ENCODE data around the gene MPPED1. TPM values are rescaled to one million over a fixed set of nuclear protein-coding genes. Genes with fewer than 3 reads are reported as not detected.

MPPED1 gene
- total RNA-seq, 1 experiment from 2014 or later = 0.28 TPM

GRCh38 chr22:43428521-43428920, 16.7 kb downstream of the MPPED1 start:
- H3K18ac ChIP-seq (ENCODE audit: insufficient read length, low read depth, low read length) = no peak overlapping the region
- no peaks in the 10 kb centered on the region; the same call in 1 of the 2 replicates for H3K27me3 ChIP-seq (ENCODE audit: insufficient read depth, low read length)
- H3K4me2 ChIP-seq (ENCODE audit: insufficient read depth, insufficient read length, low read length) = no peak overlapping the region
- no peaks in the 10 kb centered on the region for H3K9me3 ChIP-seq (ENCODE audit: control insufficient read depth, low read depth, low read length)
- no peak overlapping the region for H2BK120ac ChIP-seq (ENCODE audit: low read depth, low read length, poor library complexity, severe bottlenecking)
- H2BK20ac ChIP-seq (ENCODE audit: low read depth, low read length, poor library complexity, severe bottlenecking) = no peak overlapping the region
- H3K23ac ChIP-seq (ENCODE audit: insufficient read length, low read depth, low read length) = no peak overlapping the region
- H4K20me1 ChIP-seq (ENCODE audit: control insufficient read depth, insufficient read depth, insufficient read length) = no peaks in the 10 kb centered on the region
- Mint-ChIP-seq H3K4me1 (peaks cover 0 to 33% of the 10 kb centered on the region in 2 experiments; a peak in 2 of 4 replicates), H3K4me3 (no peak overlapping the region), H3K36me3 (ENCODE audit: insufficient read depth in 1 of 3, low read depth in 3 of 3) (no peaks in the 10 kb centered on the region), H3K9me3 (no peaks in the 10 kb centered on the region), H3K27me3 (ENCODE audit: low read depth) (peaks cover 31% of the 10 kb centered on the region), H3K27ac (no peak overlapping the region)
- H2BK12ac ChIP-seq (ENCODE audit: insufficient read length, low read depth, low read length) = no peak overlapping the region
- H3K9ac ChIP-seq (ENCODE audit: extremely low read depth, insufficient read length, low read length) = no peak overlapping the region
- no CpG with 5 or more reads among the region's 9 CpGs for WGBS (ENCODE audit: extremely low coverage, insufficient read length, low lambda C conversion rate)
- no peak overlapping the region for H4K91ac ChIP-seq (ENCODE audit: insufficient read length, low read depth, low read length)
- no peak overlapping the region for H2AK5ac ChIP-seq (ENCODE audit: insufficient read length, low read length)
- H2BK15ac ChIP-seq (ENCODE audit: low read depth, low read length) = no peak overlapping the region
- no peak overlapping the region for H4K5ac ChIP-seq (ENCODE audit: insufficient read length, low read depth, low read length)
- no peak for DNase-seq
- H3K4ac ChIP-seq (ENCODE audit: low read depth, low read length) = no peak overlapping the region
- no peaks in the 10 kb centered on the region for H3K79me1 ChIP-seq (ENCODE audit: insufficient read depth, low read depth, low read length, poor library complexity, severe bottlenecking)
- H2AFZ ChIP-seq (ENCODE audit: low read length) = no peak overlapping the region
- no peaks in the 10 kb centered on the region for H3K4me1 ChIP-seq (ENCODE audit: insufficient read depth, low read length)
- no peak overlapping the region; the same call in 1 of the 2 replicates for H3K14ac ChIP-seq (ENCODE audit: insufficient read depth, low read length)
- no peak overlapping the region for H3T11ph ChIP-seq (ENCODE audit: low read length)
- H4K8ac ChIP-seq (replicated peaks; ENCODE audit: insufficient read length, low read depth, low read length) = no peak overlapping the region
- no peak overlapping the region for H3K27ac ChIP-seq (ENCODE audit: insufficient read length, low read depth, low read length)
- no peaks in the 10 kb centered on the region for H3K23me2 ChIP-seq (ENCODE audit: insufficient read length, low read depth, low read length, poor library complexity, severe bottlenecking)
- no peak overlapping the region for H3K56ac ChIP-seq (ENCODE audit: insufficient read length, low read depth, low read length)
- TF ChIP-seq, protein P1, sequence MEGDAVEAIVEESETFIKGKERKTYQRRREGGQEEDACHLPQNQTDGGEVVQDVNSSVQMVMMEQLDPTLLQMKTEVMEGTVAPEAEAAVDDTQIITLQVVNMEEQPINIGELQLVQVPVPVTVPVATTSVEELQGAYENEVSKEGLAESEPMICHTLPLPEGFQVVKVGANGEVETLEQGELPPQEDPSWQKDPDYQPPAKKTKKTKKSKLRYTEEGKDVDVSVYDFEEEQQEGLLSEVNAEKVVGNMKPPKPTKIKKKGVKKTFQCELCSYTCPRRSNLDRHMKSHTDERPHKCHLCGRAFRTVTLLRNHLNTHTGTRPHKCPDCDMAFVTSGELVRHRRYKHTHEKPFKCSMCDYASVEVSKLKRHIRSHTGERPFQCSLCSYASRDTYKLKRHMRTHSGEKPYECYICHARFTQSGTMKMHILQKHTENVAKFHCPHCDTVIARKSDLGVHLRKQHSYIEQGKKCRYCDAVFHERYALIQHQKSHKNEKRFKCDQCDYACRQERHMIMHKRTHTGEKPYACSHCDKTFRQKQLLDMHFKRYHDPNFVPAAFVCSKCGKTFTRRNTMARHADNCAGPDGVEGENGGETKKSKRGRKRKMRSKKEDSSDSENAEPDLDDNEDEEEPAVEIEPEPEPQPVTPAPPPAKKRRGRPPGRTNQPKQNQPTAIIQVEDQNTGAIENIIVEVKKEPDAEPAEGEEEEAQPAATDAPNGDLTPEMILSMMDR (conservative IDR thresholded peaks at IDR 0.05) = no peak
- no peak overlapping the region for H2BK5ac ChIP-seq (ENCODE audit: insufficient read length, low read length)
- H3K79me2 ChIP-seq (ENCODE audit: insufficient read depth, low read length) = no peaks in the 10 kb centered on the region

Data from H9 (cell line).